CD14-positive monocyte (primary cell): ENCODE results near the gene EZH2. TPM values are rescaled to one million over a fixed set of nuclear protein-coding genes. Genes with fewer than 3 reads are reported as not detected.

Source experiments
- DNase-seq, 3 donors: peaks; one replicate each; pipeline ENCODE4 v3.0.0-alpha.2; 2011 to 2022
- H2AFZ ChIP-seq: 2 replicates; pipeline ENCODE4 v1.6.0; 2012; ENCODE audit warnings: mild to moderate bottlenecking, low read depth, low read length, inconsistent platforms; ENCODE audit not compliant: insufficient read depth, poor library complexity, severe bottlenecking
- H3K27ac ChIP-seq, 2 donors: 1 replicate in 1 of 2; 2 replicates in 1 of 2; pipeline ENCODE4 v1.5.1; 2012 to 2013; ENCODE audit warnings: low read length in 2 of 2, control low read depth in 1 of 2, inconsistent platforms in 1 of 2, low read depth in 1 of 2, mild to moderate bottlenecking in 1 of 2
- H3K27me3 ChIP-seq, 2 donors: one replicate each; pipeline versions ENCODE4 v1.6.0 to v1.6.1; 2011 to 2013; ENCODE audit warnings: low read length in 2 of 2; ENCODE audit not compliant: control insufficient read depth in 2 of 2, insufficient read depth in 2 of 2
- H3K36me3 ChIP-seq, 2 donors: replicated peaks in 1 of 2; 1 replicate in 1 of 2; 2 replicates in 1 of 2; pipeline versions ENCODE4 v1.5.1 to v1.6.1; 2012 to 2013; ENCODE audit warnings: low read length in 2 of 2, control low read depth in 1 of 2, inconsistent platforms in 1 of 2, mild to moderate bottlenecking in 1 of 2; ENCODE audit not compliant: insufficient read depth in 2 of 2, control insufficient read depth in 1 of 2
- H3K4me1 ChIP-seq, 2 donors: 1 replicate in 1 of 2; 2 replicates in 1 of 2; pipeline versions ENCODE4 v1.5.1 to v1.6.1; 2012 to 2013; ENCODE audit warnings: low read length in 2 of 2, control low read depth in 1 of 2, inconsistent platforms in 1 of 2, mild to moderate bottlenecking in 1 of 2, moderate library complexity in 1 of 2; ENCODE audit not compliant: insufficient read depth in 2 of 2, control insufficient read depth in 1 of 2
- H3K4me2 ChIP-seq: replicated peaks from 2 replicates; pipeline ENCODE3; 2012; ENCODE audit warnings: low read length, moderate library complexity, mild to moderate bottlenecking; ENCODE audit not compliant: poor library complexity, severe bottlenecking; ENCODE audit errors: extremely low read depth
- H3K4me3 ChIP-seq, 3 experiments: fragments of 200-600 bp in 1 of 3; sonication (generic) in 1 of 3; replicated peaks in 1 of 3; 1 replicate in 2 of 3; 2 replicates in 1 of 3; pipeline ENCODE4 v1.5.1; 2011 to 2013; ENCODE audit warnings: low read length in 3 of 3, mild to moderate bottlenecking in 3 of 3, control low read depth in 2 of 3, low read depth in 2 of 3, inconsistent platforms in 1 of 3, moderate library complexity in 1 of 3
- H3K79me2 ChIP-seq: 2 replicates; pipeline ENCODE4 v1.6.0; 2012; ENCODE audit warnings: mild to moderate bottlenecking, control low read depth, inconsistent platforms, low read length, moderate library complexity; ENCODE audit not compliant: insufficient read depth
- H3K9ac ChIP-seq: 2 replicates; pipeline ENCODE4 v1.6.0; 2017; ENCODE audit warnings: low read length, mild to moderate bottlenecking; ENCODE audit not compliant: insufficient read depth, poor library complexity, severe bottlenecking
- H3K9me3 ChIP-seq, 2 donors: replicated peaks in 1 of 2; 1 replicate in 1 of 2; 2 replicates in 1 of 2; pipeline versions ENCODE4 v1.5.1 to v1.6.1; 2012 to 2013; ENCODE audit warnings: low read length in 2 of 2, control low read depth in 1 of 2; ENCODE audit not compliant: control insufficient read depth in 1 of 2, insufficient read depth in 1 of 2
- H4K20me1 ChIP-seq: 2 replicates; pipeline ENCODE4 v1.6.0; 2012; ENCODE audit warnings: mild to moderate bottlenecking, low read length, control low read depth, moderate library complexity; ENCODE audit not compliant: insufficient read depth
- H3K27ac Mint-ChIP-seq, 7 donors: one replicate each; pipeline ENCODE4 v1.8.0; 2020; ENCODE audit warnings: mild to moderate bottlenecking in 7 of 7, mixed read lengths in 7 of 7, moderate library complexity in 6 of 7, inconsistent platforms in 2 of 7
- H3K27me3 Mint-ChIP-seq, 3 donors: one replicate each; pipeline ENCODE4 v1.8.0; 2021 to 2022; ENCODE audit warnings: low read depth in 3 of 3, mild to moderate bottlenecking in 3 of 3, mixed read lengths in 3 of 3, moderate library complexity in 3 of 3, inconsistent platforms in 1 of 3
- H3K36me3 Mint-ChIP-seq, 2 donors: one replicate each; pipeline ENCODE4 v1.8.0; 2020; ENCODE audit warnings: mixed read lengths in 2 of 2, inconsistent platforms in 1 of 2, mild to moderate bottlenecking in 1 of 2
- H3K4me1 Mint-ChIP-seq: one replicate; pipeline ENCODE4 v1.8.0; 2020; ENCODE audit warnings: mild to moderate bottlenecking, mixed read lengths
- H3K4me3 Mint-ChIP-seq, 2 donors: one replicate each; pipeline ENCODE4 v1.8.0; 2020; ENCODE audit warnings: mild to moderate bottlenecking in 2 of 2, mixed read lengths in 2 of 2, moderate library complexity in 1 of 2
- H3K9me3 Mint-ChIP-seq, 7 donors: one replicate each; pipeline ENCODE4 v1.8.0; 2020 to 2022; ENCODE audit warnings: mixed read lengths in 7 of 7, mild to moderate bottlenecking in 6 of 7, moderate library complexity in 6 of 7, inconsistent platforms in 2 of 7
- WGBS: methylation state at CpG from one replicate; pipeline ENCODE4 v1.1.5; 2013; ENCODE audit warnings: missing lambda C conversion rate; ENCODE audit not compliant: insufficient coverage; 5-methylcytosine and 5-hydroxymethylcytosine counted together
- intact Hi-C, 2 donors: fragments of 100-400 bp; cut with micrococcal nuclease; formaldehyde crosslinking; loops; one replicate each; pipeline versions ENCODE4 v1.15.0 to v1.15.1; 2023
- polyA plus RNA-seq, 3 donors: library from polyadenylated mRNA; depleted of rRNA in 1 of 3; unstranded in 2 of 3; stranded (reverse) in 1 of 3; fragments of 300-500 nt in 2 of 3; fragments of >200 nt in 1 of 3; fragmentation: Illumina TruSeq in 2 of 3; gene quantifications; 1 replicate in 2 of 3; 2 replicates in 1 of 3; pipeline ENCODE4 v1.2.3, GENCODE V29; 2012 to 2021
- TF ChIP-seq, protein P1 (sequence below): fragments of 200-600 bp; IDR thresholded peaks from one replicate; pipeline ENCODE4 v1.8.0; 2022; ENCODE audit warnings: antibody characterized with exemption, mild to moderate bottlenecking

Gene EZH2
- polyA plus RNA-seq, 3 donors: 1.3 to 6.1 (median 1.6) TPM

DNA sequence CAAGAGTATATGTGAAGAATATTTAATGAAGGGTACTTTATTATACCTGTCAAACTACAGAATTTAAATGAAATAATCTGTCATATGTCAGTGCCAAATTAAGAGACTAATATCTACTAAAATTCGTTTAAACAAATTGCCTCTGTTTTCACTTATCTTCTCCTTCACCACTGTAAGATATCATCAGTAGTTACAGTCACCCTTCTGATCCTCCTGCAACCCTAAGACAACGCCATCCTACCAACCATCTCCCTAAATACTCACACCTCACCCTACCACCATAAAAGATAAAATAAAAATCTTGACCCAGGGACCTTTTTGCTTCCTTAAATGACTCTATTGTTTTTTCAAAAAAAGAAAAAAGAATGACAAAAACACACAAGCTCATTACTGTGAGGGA is 20.8 kb downstream of the EZH2 start:
- no peaks in the 10 kb centered on the region for H4K20me1 ChIP-seq
- 88% methylated on average over 2 of the region's 2 CpGs for WGBS
- peaks cover 5% of the 10 kb centered on the region for H3K4me1 Mint-ChIP-seq

DNA sequence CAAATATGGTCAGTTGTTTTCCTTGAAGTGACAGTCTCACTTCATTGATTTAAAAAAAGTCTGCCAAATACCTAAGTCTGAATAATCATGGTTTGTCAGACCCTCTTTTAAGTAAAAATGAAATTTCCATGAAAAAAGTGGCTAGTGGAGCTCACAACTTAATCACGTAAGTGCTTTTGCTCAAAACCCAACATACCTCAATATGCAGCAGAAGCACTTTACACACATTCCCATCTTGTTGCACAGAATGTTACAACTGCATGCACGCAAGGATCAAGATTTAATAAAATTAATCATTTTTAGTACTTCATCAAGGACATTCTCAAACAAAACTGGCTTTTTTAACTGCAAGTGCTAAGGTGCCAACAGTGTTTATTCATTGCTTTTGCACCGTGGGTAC is 21.6 kb downstream of the EZH2 start:
- TF ChIP-seq, protein P1, sequence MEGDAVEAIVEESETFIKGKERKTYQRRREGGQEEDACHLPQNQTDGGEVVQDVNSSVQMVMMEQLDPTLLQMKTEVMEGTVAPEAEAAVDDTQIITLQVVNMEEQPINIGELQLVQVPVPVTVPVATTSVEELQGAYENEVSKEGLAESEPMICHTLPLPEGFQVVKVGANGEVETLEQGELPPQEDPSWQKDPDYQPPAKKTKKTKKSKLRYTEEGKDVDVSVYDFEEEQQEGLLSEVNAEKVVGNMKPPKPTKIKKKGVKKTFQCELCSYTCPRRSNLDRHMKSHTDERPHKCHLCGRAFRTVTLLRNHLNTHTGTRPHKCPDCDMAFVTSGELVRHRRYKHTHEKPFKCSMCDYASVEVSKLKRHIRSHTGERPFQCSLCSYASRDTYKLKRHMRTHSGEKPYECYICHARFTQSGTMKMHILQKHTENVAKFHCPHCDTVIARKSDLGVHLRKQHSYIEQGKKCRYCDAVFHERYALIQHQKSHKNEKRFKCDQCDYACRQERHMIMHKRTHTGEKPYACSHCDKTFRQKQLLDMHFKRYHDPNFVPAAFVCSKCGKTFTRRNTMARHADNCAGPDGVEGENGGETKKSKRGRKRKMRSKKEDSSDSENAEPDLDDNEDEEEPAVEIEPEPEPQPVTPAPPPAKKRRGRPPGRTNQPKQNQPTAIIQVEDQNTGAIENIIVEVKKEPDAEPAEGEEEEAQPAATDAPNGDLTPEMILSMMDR: no peak
- intact Hi-C loops: no loop called here
- H3K9me3 Mint-ChIP-seq: peaks cover under 1 to 5% (median 2%) of the 10 kb centered on the region in 7 donors
- Histone ChIP-seq H3K27ac (no peak overlapping the region), H3K4me1 (no peaks in the 10 kb centered on the region), H3K4me2 (no peak overlapping the region), H3K4me3 (no peak overlapping the region), H3K9me3 (peaks cover under 1 to 4% of the 10 kb centered on the region in 2 donors), H2AFZ (no peak overlapping the region), H4K20me1 (no peaks in the 10 kb centered on the region), H3K79me2 (peaks cover 98% of the 10 kb centered on the region), H3K36me3 (no peaks in the 10 kb centered on the region), H3K9ac (no peak overlapping the region), H3K27me3 (no peaks in the 10 kb centered on the region)
- peaks cover 5% of the 10 kb centered on the region for H3K4me1 Mint-ChIP-seq
- no peak for DNase-seq
- H3K27me3 Mint-ChIP-seq: no peaks in the 10 kb centered on the region
- H3K4me3 Mint-ChIP-seq: no peak overlapping the region
- no peaks in the 10 kb centered on the region for H3K36me3 Mint-ChIP-seq
- H3K27ac Mint-ChIP-seq: no peak overlapping the region
- 100% methylated on average over 1 of the region's 3 CpGs for WGBS

More for the DNA sequence above, 20.8 kb downstream of the EZH2 start:
- Histone ChIP-seq H2AFZ (no peak overlapping the region), H3K27me3 (no peaks in the 10 kb centered on the region), H3K36me3 (no peaks in the 10 kb centered on the region), H3K4me3 (no peak overlapping the region), H3K79me2 (peaks cover 99% of the 10 kb centered on the region), H3K27ac (peak overlapping the region in 1 of 2 donors; percentile 3), H3K4me1 (no peaks in the 10 kb centered on the region), H3K4me2 (no peak overlapping the region), H3K9ac (no peak overlapping the region), H3K9me3 (peaks cover 9 to 11% of the 10 kb centered on the region in 2 donors)
- TF ChIP-seq, protein P1: no peak
- Mint-ChIP-seq H3K27me3 (no peaks in the 10 kb centered on the region), H3K4me3 (no peak overlapping the region), H3K36me3 (peaks cover 2% of the 10 kb centered on the region in 2 donors), H3K27ac (peak overlapping the region in 2 of 7 donors; percentile 11 to 40), H3K9me3 (peaks cover 6 to 11% (median 10%) of the 10 kb centered on the region in 7 donors)
- no peak for DNase-seq
- intact Hi-C loops: no loop called here
